PC-3 (cell line): ENCODE measurements around the gene GRB2.

ENCODE experiments used
- EZH2 ChIP-seq: fragments of 300-600 bp; sonication (generic); IDR thresholded peaks from one replicate; pipeline ENCODE4 v1.6.1; 2017; ENCODE audit warnings: antibody characterized with exemption, mild to moderate bottlenecking, low read length; ENCODE audit not compliant: unreplicated experiment
- EZH2phosphoT487 ChIP-seq: fragments of 300-600 bp; sonication (generic); IDR thresholded peaks from 2 replicates; pipeline ENCODE4 v1.6.1; 2018; ENCODE audit warnings: mild to moderate bottlenecking, antibody characterized with exemption, low read length, borderline replicate concordance
- TF ChIP-seq, protein P1 (sequence below): fragments of 300-600 bp; sonication (generic); conservative IDR thresholded peaks from 2 replicates; pipeline ENCODE4 v1.5.1; 2017; ENCODE audit warnings: antibody characterized with exemption, low read depth, mild to moderate bottlenecking, low read length

DNA sequence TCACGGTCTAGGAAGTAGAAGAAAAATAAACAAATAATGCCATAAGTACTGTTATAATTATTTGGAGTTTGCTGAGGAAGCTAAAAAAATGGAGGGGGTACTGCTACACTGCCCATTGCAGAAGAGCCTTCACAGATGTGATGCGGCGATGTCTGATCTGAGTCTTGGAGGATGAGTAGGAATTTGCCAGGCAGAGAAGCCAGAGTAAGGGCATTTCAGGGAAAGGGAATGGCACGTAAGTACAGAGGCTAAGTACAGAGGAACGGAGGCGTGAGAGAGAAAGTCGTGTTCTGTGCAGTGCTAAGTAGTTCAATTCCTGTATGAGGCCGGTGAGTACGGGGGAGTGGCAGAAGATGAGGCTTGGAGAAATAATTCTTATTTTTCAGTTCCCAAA lies 741 bp upstream of the GRB2 start:
- TF ChIP-seq, protein P1, sequence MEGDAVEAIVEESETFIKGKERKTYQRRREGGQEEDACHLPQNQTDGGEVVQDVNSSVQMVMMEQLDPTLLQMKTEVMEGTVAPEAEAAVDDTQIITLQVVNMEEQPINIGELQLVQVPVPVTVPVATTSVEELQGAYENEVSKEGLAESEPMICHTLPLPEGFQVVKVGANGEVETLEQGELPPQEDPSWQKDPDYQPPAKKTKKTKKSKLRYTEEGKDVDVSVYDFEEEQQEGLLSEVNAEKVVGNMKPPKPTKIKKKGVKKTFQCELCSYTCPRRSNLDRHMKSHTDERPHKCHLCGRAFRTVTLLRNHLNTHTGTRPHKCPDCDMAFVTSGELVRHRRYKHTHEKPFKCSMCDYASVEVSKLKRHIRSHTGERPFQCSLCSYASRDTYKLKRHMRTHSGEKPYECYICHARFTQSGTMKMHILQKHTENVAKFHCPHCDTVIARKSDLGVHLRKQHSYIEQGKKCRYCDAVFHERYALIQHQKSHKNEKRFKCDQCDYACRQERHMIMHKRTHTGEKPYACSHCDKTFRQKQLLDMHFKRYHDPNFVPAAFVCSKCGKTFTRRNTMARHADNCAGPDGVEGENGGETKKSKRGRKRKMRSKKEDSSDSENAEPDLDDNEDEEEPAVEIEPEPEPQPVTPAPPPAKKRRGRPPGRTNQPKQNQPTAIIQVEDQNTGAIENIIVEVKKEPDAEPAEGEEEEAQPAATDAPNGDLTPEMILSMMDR = no peak
- TF ChIP-seq EZH2 (no peak), EZH2phosphoT487 (no peak)
